ENCODE results near the gene MUC4. TPM values are rescaled to one million over a fixed set of nuclear protein-coding genes. Genes with fewer than 3 reads are reported as not detected.
A peak's percentile ranks its signal among the peaks of the same experiment; 100 is the strongest.

MUC4 gene
- total and polyA plus RNA-seq, 8 donors: 0.04 to 0.59 (median 0.14) TPM

DNA sequence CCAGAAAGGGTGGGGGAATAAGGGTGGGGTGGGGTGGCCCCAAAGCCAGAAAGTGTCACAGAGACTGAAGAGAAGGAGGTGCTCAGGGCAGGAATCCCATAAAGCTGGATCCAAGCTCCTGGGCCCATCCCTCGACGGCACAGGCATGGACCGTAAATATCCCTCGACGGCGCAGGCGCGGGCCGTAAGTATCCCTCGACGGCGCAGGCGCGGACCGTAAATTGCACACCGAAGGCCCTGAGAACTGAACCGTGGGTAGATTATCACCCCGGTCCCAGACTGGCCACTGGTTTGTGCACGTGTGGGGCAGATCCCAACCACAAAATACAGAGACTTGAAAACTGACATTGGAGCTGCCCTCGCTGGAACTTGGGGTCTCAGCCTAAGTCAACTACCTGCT, 41.3 kb upstream of the MUC4 start:
- WGBS, 2 donors: 93 to 95% methylated on average over 20 of the region's 20 CpGs
- intact Hi-C loops (cut with DNase I): no loop called here
- no peak for FAIRE-seq
- Histone ChIP-seq H3K27me3 (no peaks in the 10 kb centered on the region), H3K4me1 (peaks cover 0 to 2% (median 0%) of the 10 kb centered on the region in 3 donors), H3K27ac (no peak overlapping the region), H3K36me3 (no peaks in the 10 kb centered on the region), H3K9me3 (no peaks in the 10 kb centered on the region), H3K4me3 (no peak overlapping the region)
- DNase-seq: peak in 1 of 6 donors; percentile 36
- TF ChIP-seq, protein P1, sequence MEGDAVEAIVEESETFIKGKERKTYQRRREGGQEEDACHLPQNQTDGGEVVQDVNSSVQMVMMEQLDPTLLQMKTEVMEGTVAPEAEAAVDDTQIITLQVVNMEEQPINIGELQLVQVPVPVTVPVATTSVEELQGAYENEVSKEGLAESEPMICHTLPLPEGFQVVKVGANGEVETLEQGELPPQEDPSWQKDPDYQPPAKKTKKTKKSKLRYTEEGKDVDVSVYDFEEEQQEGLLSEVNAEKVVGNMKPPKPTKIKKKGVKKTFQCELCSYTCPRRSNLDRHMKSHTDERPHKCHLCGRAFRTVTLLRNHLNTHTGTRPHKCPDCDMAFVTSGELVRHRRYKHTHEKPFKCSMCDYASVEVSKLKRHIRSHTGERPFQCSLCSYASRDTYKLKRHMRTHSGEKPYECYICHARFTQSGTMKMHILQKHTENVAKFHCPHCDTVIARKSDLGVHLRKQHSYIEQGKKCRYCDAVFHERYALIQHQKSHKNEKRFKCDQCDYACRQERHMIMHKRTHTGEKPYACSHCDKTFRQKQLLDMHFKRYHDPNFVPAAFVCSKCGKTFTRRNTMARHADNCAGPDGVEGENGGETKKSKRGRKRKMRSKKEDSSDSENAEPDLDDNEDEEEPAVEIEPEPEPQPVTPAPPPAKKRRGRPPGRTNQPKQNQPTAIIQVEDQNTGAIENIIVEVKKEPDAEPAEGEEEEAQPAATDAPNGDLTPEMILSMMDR (IDR thresholded peaks at IDR 0.05): no peak
- ATAC-seq: no peak

DNA sequence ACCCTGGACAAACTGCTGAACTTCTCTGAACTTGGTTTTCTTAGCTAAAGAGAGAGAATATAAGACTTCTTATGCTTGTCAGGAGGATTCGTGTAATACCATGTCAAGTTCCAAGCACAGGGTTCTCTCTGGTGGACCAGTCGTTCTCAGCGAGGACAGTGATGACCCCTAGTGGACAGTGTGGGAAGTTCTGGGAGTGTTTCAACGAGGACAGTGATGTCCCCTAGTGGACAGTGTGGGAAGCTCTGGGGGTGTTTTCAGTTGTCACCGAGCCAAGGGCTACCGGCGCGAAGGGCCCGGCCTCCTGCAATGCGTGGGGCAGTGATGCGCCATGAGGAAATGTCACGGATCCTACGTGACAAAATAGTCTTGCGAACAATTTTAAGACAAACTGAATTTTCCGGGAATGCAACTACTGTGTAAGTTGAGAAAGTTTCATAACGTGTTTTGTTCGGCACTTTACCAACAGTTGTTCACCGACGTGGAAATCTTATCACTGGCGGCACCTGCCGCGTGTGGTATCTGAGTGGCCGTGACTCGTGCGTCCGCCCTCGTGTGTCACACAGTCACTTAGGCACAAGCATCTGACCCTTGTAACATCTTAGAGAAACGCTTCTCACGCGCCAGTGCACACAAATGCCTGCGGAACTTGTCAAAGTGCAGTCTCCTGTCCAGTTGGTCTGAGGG, 39.3 kb upstream of the MUC4 start:
- ATAC-seq (peak; percentile 82 to 98 (median 94)), FAIRE-seq (no peak), DNase-seq (peak; percentile 77 to 92 (median 86))
- intact Hi-C loops (cut with DNase I): no loop called here
- H3K36me3 ChIP-seq: no peaks in the 10 kb centered on the region
- TF ChIP-seq, protein P1 (IDR thresholded peaks at IDR 0.05): peak; percentile 99 to 100 (median 100)
- H3K27ac ChIP-seq: no peak overlapping the region
- no peaks in the 10 kb centered on the region for H3K27me3 ChIP-seq
- H3K4me3 ChIP-seq: peak overlapping the region in 1 of 4 donors; percentile 19
- H3K9me3 ChIP-seq: no peaks in the 10 kb centered on the region
- H3K4me1 ChIP-seq: peaks cover 0 to 2% (median 0%) of the 10 kb centered on the region in 3 donors
- WGBS, 2 donors: 12% methylated on average over 31 of the region's 31 CpGs

DNA sequence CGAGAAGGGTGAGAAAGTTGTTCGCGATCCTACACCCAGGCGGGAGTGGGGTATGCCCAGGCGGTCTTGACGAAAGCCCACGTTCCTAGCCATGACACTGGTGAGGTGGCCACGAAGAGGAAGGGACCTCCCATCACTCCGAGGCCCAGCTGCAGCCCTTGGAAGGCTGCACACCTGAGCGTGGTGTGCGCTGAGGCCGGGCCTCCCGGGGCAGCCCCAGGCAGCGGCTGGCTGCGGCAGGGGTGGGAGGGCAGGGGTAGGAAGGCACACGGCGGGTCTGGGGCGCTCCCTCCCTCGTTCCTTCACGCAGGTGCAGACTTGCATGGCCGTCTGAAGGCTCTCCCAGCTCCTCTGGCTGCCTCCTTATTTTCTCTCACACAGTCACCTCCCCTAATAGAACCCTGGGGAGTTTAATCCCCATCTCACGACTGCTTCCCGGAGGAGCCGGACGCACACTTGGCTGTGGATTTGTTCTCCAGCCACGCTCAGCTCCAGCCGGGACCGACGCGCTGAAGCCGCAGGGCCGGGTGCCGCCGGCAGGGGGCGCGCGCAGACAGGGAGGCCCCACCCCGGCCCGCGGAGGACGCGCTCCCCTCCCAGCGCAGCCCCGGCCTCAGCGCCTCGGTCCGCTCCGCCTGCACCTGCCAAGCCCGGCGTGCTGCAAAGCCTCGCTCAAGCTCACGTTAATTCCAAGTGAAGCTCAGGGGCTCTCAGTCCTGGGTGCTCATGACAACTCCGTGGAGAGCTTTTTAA, 37.8 kb upstream of the MUC4 start:
- FAIRE-seq (no peak), ATAC-seq (peak in 2 of 4 donors; percentile 76 to 88), DNase-seq (peak in 3 of 6 donors; percentile 35 to 86 (median 78))
- H3K36me3 ChIP-seq: no peaks in the 10 kb centered on the region
- WGBS, 2 donors: 74 to 84% methylated on average over 53 of the region's 53 CpGs
- peaks cover 0 to under 1% (median 0%) of the 10 kb centered on the region in 3 donors for H3K4me1 ChIP-seq
- H3K9me3 ChIP-seq: no peaks in the 10 kb centered on the region
- no peak overlapping the region for H3K4me3 ChIP-seq
- intact Hi-C loops (cut with DNase I): no loop called here
- TF ChIP-seq, protein P1 (IDR thresholded peaks at IDR 0.05): peak in 2 of 4 donors; percentile 50 to 87
- H3K27ac ChIP-seq: no peak overlapping the region
- no peaks in the 10 kb centered on the region for H3K27me3 ChIP-seq

DNA sequence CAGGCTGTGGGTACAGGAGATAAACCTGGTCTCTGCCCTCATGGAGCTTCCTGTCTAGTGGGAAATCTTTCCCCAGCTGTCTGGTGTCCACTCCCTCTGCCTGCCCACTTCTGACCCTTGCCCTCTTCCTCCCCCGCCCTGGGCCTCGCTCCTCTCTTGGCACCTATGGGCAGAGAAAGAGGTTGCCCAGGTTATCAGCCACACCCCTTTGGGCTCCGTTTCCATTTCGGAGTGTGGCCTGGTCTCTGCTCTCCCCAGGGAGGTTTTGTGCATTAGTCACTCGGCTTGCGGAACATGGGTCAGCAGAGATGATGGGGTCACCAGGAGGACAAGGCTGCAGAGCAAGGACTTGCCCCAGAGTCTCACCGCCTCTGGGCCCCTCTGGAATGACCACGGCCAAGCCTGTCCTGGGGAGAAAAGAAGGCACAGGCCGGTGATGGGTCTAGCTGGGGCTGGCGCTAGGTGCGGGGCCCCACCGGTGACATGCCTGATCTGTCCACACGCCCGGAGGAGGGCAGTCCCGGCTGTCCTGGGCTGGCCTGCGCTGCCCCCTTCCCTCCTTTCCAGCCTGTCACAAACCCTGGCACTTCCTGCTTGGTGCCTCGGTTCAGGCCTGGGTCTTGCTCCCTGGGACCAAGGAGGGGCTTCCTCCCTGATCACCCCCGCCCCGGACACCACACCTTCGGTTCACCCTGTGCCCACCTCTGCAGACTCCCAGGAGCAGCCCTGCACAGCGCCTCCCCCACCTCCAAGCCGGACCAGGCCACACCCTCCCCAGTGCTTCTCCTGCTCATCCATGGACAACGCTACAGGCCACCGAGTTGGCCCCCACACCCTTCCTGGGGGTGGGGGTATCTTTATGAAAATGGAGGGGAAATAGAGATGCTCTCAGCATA, 35.6 kb upstream of the MUC4 start:
- intact Hi-C loops (cut with DNase I): no loop called here
- 80 to 89% methylated on average over 23 to 24 of the region's 24 CpGs for WGBS, 2 donors

More for the DNA sequence above, 35.6 kb upstream of the MUC4 start:
- DNase-seq (peak in 1 of 6 donors; percentile 69), FAIRE-seq (no peak), ATAC-seq (no peak)
- Histone ChIP-seq H3K27me3 (no peaks in the 10 kb centered on the region), H3K9me3 (no peaks in the 10 kb centered on the region), H3K4me1 (no peaks in the 10 kb centered on the region), H3K36me3 (no peaks in the 10 kb centered on the region), H3K4me3 (no peak overlapping the region), H3K27ac (no peak overlapping the region)
- TF ChIP-seq, protein P1 (IDR thresholded peaks at IDR 0.05): no peak
